Measurements from ENCODE around the gene KRTAP5-11.
"Not testable (repeated sequence)": the region's sequence is repeated elsewhere in the genome, so short reads cannot be mapped to it uniquely, and the experiment has no call there.

The KRTAP5-11 gene

DNA sequence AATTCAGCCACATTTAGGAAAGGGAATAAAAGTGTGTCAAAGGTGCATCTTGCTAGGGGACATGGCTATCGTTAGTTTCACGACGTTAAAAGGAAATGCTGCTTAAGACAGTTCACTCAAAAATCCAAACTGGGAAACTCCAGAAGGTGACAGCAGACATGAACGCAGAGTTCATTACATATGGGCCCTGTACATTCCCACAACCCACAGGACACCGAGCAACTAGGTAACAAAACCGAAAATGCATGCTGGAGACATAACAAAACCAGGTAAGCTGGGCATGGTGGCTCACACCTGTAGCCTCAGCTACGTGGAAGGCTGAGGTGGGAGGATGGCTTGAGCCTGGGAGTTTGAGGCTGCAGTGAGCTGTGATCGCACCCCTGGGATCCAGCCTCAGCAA lies 15.0 kb downstream of the KRTAP5-11 start:
- H3K36me3 ChIP-seq (ENCODE audit: control insufficient read depth in 2 of 2, insufficient read depth in 2 of 2, low read length in 2 of 2); H3K9me3 ChIP-seq (ENCODE audit: control insufficient read depth in 2 of 2, low read length in 2 of 2); H3K4me3 ChIP-seq (ENCODE audit: low read length in 2 of 2); H3K9ac ChIP-seq (ENCODE audit: low read length in 2 of 2); H3K4me1 ChIP-seq (ENCODE audit: control insufficient read depth, insufficient read depth, low read length); H3K27ac ChIP-seq (ENCODE audit: low read length): not testable (repeated sequence)
- peaks cover 10 to 15% of the 10 kb centered on the region in 2 donors for H3K27me3 ChIP-seq (ENCODE audit: control insufficient read depth in 1 of 2, insufficient read depth in 2 of 2, low read length in 2 of 2)

DNA sequence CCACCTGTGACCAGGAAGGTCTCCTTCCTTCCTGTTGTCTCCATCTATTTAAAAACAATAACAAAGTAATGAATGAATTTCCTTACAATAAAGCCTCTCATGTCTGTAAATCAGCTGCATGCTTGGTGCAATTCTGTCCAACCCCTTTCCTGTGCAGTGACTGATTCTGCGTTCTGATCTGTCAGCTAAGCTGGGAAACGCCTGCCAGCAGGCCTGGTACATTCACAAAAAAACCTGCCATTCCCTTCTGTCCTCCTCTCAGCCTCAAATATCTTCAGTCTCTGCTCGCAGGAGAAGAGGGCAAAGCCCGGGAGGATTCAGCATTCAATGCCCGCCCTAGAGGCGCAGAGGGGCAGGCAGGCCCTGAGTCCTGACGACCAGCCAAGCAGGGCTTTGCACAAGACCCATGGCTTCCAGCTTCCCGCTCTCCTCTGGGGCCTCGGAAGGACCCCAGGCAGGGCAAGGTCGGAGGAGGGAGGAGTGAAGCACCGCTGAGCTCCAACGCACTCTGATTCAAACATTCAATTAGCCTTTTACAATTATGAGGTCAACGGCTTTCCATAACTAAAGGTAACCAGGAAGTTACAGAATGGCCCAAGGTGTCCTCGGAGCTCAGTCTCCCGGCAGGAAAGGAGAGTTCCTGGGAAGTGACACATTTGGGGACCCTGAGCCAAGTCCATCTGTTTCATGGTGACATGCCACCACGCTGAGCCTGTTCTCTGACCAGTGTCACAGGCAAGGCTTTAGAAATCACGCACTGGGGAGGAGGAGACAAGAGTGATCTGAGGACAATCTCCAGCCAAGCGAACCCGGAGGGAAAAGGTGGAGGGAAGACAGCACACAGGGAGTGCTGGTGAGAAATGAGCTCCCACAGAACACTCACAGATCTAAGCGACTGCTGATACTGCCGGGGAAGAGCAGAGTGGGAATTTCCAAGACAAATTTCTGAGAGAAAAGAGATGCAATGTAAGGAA lies 15.8 kb downstream of the KRTAP5-11 start:
- H3K9me3 ChIP-seq (ENCODE audit: control insufficient read depth in 2 of 2, low read length in 2 of 2); H3K4me1 ChIP-seq (ENCODE audit: control insufficient read depth, insufficient read depth, low read length); H3K9ac ChIP-seq (ENCODE audit: low read length in 2 of 2); H3K4me3 ChIP-seq (ENCODE audit: low read length in 2 of 2); H3K36me3 ChIP-seq (ENCODE audit: control insufficient read depth in 2 of 2, insufficient read depth in 2 of 2, low read length in 2 of 2); H3K27ac ChIP-seq (ENCODE audit: low read length): not testable (repeated sequence)
- peaks cover 7 to 14% of the 10 kb centered on the region in 2 donors for H3K27me3 ChIP-seq (ENCODE audit: control insufficient read depth in 1 of 2, insufficient read depth in 2 of 2, low read length in 2 of 2)

DNA sequence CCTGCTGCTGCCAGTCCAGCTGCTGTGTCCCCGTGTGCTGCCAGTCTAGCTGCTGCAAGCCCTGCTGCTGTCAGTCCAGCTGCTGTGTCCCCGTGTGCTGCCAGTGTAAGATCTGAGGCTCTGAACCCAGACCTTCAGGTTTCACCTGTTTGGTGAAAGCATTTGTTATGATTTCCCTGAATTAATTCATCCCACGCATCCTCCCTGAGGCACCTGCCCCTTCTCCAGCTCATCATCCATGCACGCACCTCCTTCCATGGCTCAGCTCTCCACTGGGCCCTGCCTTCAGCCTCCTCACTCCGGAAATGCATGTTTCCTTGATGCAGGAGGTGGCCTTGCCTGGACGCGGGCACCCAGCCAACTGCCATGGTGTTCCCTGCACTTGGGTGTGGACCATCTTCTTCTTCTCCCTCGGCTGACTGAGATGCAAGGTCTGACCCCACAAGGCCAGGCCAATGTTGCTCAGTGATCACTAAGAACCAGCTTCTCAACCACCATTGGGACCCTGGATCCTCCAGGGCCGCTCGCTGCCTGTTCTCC lies 16.5 kb downstream of the KRTAP5-11 start:
- H3K27ac ChIP-seq (ENCODE audit: low read length) = no peak overlapping the region
- peaks cover 7 to 14% of the 10 kb centered on the region in 2 donors for H3K27me3 ChIP-seq (ENCODE audit: control insufficient read depth in 1 of 2, insufficient read depth in 2 of 2, low read length in 2 of 2)
- no peak overlapping the region for H3K9ac ChIP-seq (ENCODE audit: low read length in 2 of 2)

DNA sequence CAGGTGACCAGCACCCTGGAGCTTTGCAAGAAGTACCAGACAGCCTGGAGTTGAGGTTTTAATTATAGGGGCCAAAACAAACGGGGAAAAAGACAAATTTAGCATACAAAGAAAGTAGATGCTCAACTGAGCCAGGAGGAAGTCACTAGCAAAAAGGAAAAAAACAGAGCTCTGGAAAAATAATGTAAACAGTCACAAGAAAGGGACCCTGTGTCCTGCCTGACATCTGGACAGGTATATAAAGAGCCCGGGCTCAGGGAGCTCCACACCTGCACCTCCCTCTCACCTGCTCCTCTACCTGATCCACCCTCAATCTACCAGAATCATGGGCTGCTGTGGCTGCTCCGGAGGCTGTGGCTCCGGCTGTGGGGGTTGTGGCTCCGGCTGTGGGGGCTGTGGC lies 17.4 kb downstream of the KRTAP5-11 start, which contains the start of gene KRTAP5-10:
Gene KRTAP5-10, plus strand, starts transcription at position 301 of the 400 bp plus-strand sequence. Its CDS starts 25 bp downstream, at position 326.
- Histone ChIP-seq H3K36me3 (ENCODE audit: control insufficient read depth in 2 of 2, insufficient read depth in 2 of 2, low read length in 2 of 2) (no peaks in the 10 kb centered on the region), H3K27ac (ENCODE audit: low read length) (no peak within 1 kb of the TSS), H3K9me3 (ENCODE audit: control insufficient read depth in 2 of 2, low read length in 2 of 2) (no peaks in the 10 kb centered on the region), H3K27me3 (ENCODE audit: control insufficient read depth in 1 of 2, insufficient read depth in 2 of 2, low read length in 2 of 2) (peaks cover 7 to 14% of the 10 kb centered on the region in 2 donors), H3K9ac (ENCODE audit: low read length in 2 of 2) (no peak within 1 kb of the TSS), H3K4me3 (ENCODE audit: low read length in 2 of 2) (no peak within 1 kb of the TSS), H3K4me1 (ENCODE audit: control insufficient read depth, insufficient read depth, low read length) (no peaks in the 10 kb centered on the region)

More for the DNA sequence above, 16.5 kb downstream of the KRTAP5-11 start:
- Histone ChIP-seq H3K36me3 (ENCODE audit: control insufficient read depth in 2 of 2, insufficient read depth in 2 of 2, low read length in 2 of 2) (no peaks in the 10 kb centered on the region), H3K4me1 (ENCODE audit: control insufficient read depth, insufficient read depth, low read length) (no peaks in the 10 kb centered on the region), H3K4me3 (ENCODE audit: low read length in 2 of 2) (no peak overlapping the region), H3K9me3 (ENCODE audit: control insufficient read depth in 2 of 2, low read length in 2 of 2) (no peaks in the 10 kb centered on the region)

DNA sequence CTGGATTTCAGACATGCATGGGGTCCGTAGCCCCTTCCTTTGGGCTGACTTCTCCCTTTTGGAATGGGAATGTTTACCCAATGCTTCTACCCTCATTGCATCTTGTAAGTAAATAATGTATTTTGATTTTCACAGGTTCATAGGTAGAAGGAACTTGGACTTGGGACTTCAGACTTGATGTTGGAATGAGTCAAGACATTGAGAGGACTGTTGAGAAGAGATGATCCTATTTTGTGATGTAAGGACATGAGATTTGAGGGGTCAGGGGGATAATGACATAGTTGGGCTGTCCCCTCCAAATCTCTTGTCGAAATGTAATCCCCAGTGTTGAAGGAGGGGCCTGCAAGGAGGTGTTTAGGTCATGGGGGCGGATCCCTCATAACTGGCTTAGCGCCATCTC lies 18.2 kb downstream of the KRTAP5-11 start:
- Histone ChIP-seq H3K27ac (ENCODE audit: low read length) (no peak overlapping the region), H3K27me3 (ENCODE audit: control insufficient read depth in 1 of 2, insufficient read depth in 2 of 2, low read length in 2 of 2) (peaks cover 7 to 14% of the 10 kb centered on the region in 2 donors), H3K36me3 (ENCODE audit: control insufficient read depth in 2 of 2, insufficient read depth in 2 of 2, low read length in 2 of 2) (no peaks in the 10 kb centered on the region), H3K4me3 (ENCODE audit: low read length in 2 of 2) (no peak overlapping the region), H3K4me1 (ENCODE audit: control insufficient read depth, insufficient read depth, low read length) (no peaks in the 10 kb centered on the region), H3K9ac (ENCODE audit: low read length in 2 of 2) (no peak overlapping the region), H3K9me3 (ENCODE audit: control insufficient read depth in 2 of 2, low read length in 2 of 2) (no peaks in the 10 kb centered on the region)

DNA sequence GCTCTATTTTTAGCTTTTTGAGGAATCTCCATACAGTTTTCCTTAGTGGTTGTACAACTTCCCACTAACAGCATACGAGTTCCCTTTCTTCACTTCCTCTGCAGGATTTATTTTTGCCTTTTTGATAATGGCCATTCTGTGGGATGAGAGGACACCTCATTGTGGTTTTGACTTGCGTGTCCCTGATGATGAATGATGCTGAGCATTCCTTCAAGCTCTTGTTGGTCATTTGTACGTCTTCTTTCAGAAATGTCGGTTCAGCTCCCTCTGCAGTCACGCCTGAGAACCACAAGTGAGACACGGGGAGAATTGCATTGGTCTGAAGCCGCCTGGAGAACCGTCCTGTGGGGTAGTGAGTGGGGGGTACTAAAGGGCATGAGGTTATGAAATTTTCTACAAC lies 19.3 kb downstream of the KRTAP5-11 start:
- Histone ChIP-seq H3K9me3 (ENCODE audit: control insufficient read depth in 2 of 2, low read length in 2 of 2) (no peaks in the 10 kb centered on the region), H3K4me3 (ENCODE audit: low read length in 2 of 2) (no peak overlapping the region), H3K4me1 (ENCODE audit: control insufficient read depth, insufficient read depth, low read length) (no peaks in the 10 kb centered on the region), H3K9ac (ENCODE audit: low read length in 2 of 2) (no peak overlapping the region), H3K36me3 (ENCODE audit: control insufficient read depth in 2 of 2, insufficient read depth in 2 of 2, low read length in 2 of 2) (no peaks in the 10 kb centered on the region), H3K27ac (ENCODE audit: low read length) (no peak overlapping the region), H3K27me3 (ENCODE audit: control insufficient read depth in 1 of 2, insufficient read depth in 2 of 2, low read length in 2 of 2) (peaks cover 7 to 14% of the 10 kb centered on the region in 2 donors)

DNA sequence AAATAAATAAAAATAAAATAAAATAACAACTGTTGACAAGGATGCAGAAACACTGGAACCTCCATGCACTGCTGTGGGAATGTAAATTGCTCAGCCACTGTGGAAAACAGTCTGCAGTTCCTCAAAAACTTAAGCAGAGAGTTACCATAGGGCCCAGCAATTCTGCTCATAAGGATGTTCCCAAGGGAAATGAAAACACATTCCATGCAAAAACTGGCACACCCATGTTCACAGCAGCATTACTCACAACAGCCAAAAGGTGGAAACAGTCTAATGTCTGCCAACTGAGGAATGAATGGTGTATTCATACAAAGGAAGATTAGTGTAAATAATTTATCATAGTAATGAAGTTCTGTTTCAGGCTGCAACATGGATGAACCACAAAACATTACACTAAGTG lies 20.6 kb downstream of the KRTAP5-11 start:
- no peaks in the 10 kb centered on the region for H3K9me3 ChIP-seq (ENCODE audit: control insufficient read depth in 2 of 2, low read length in 2 of 2)
- H3K4me1 ChIP-seq (ENCODE audit: control insufficient read depth, insufficient read depth, low read length) = no peaks in the 10 kb centered on the region
- no peak overlapping the region for H3K9ac ChIP-seq (ENCODE audit: low read length in 2 of 2)
- H3K27ac ChIP-seq (ENCODE audit: low read length) = no peak overlapping the region
- no peaks in the 10 kb centered on the region for H3K36me3 ChIP-seq (ENCODE audit: control insufficient read depth in 2 of 2, insufficient read depth in 2 of 2, low read length in 2 of 2)
- no peak overlapping the region for H3K4me3 ChIP-seq (ENCODE audit: low read length in 2 of 2)
- peaks cover 7 to 14% of the 10 kb centered on the region in 2 donors for H3K27me3 ChIP-seq (ENCODE audit: control insufficient read depth in 1 of 2, insufficient read depth in 2 of 2, low read length in 2 of 2)

DNA sequence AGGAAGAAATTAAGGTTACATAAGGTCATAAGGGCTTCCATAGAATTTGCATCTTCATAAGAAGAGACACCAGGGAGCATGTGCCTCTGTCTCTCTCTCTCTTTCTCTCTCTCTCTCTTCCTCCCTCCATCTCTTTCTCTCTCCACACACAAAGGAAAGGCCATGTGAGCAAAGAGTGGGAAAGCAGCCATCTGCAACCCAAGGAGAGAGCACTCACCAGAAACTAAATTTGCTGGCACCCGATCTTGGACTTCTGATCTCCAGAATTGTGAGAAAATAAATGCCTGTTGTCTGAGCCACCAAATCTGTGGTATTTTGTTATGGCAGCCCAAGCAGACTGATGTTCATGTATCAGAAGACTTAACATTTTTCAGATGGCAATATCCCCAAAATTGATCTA lies 23.7 kb downstream of the KRTAP5-11 start:
- Histone ChIP-seq H3K4me1 (ENCODE audit: control insufficient read depth, insufficient read depth, low read length) (no peaks in the 10 kb centered on the region), H3K27ac (ENCODE audit: low read length) (no peak overlapping the region), H3K4me3 (ENCODE audit: low read length in 2 of 2) (no peak overlapping the region), H3K9ac (ENCODE audit: low read length in 2 of 2) (no peak overlapping the region), H3K27me3 (ENCODE audit: control insufficient read depth in 1 of 2, insufficient read depth in 2 of 2, low read length in 2 of 2) (peaks cover 5 to 12% of the 10 kb centered on the region in 2 donors), H3K36me3 (ENCODE audit: control insufficient read depth in 2 of 2, insufficient read depth in 2 of 2, low read length in 2 of 2) (no peaks in the 10 kb centered on the region), H3K9me3 (ENCODE audit: control insufficient read depth in 2 of 2, low read length in 2 of 2) (no peaks in the 10 kb centered on the region)

DNA sequence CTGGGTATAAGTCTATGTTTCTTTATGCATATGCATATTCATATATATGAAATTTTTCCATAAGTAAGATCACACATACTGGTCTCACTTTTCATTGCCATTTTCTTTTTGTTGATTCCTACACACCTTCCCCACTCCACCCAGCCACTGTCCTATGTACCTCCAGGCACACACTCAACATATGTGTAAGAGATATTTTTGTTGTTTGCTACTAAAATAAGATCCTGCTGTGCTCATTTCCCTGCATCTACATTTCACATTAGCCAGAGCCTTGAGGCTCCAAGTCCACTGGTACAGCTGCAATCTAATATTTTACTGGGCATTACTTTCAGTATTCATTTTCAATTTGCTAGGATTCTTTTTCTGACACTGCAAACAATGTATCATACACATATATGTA lies 25.4 kb downstream of the KRTAP5-11 start:
- Histone ChIP-seq H3K4me1 (ENCODE audit: control insufficient read depth, insufficient read depth, low read length) (no peaks in the 10 kb centered on the region), H3K27ac (ENCODE audit: low read length) (no peak overlapping the region), H3K4me3 (ENCODE audit: low read length in 2 of 2) (no peak overlapping the region), H3K27me3 (ENCODE audit: control insufficient read depth in 1 of 2, insufficient read depth in 2 of 2, low read length in 2 of 2) (peaks cover 0 to 3% of the 10 kb centered on the region in 2 donors), H3K9ac (ENCODE audit: low read length in 2 of 2) (no peak overlapping the region), H3K9me3 (ENCODE audit: control insufficient read depth in 2 of 2, low read length in 2 of 2) (no peaks in the 10 kb centered on the region), H3K36me3 (ENCODE audit: control insufficient read depth in 2 of 2, insufficient read depth in 2 of 2, low read length in 2 of 2) (no peaks in the 10 kb centered on the region)

DNA sequence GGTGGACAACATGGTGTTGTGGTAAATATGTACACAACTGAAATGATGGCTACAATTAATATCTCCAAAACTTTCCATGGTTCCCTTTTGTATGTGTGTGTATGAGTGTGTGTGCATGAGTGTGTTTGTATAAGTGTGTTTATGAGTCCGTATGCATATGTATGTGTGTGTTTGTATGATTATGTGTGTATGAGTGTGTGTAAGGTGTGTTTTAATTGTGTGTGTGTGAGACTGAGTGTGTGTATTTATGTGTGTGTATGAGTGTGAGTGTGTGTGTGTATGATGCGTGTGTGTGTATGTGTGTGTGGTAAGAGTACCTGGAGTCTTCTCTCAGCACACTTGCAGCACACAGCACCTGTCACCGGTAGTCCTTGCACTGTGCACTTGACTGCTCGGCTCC lies 26.7 kb downstream of the KRTAP5-11 start:
- Histone ChIP-seq H3K4me1 (ENCODE audit: control insufficient read depth, insufficient read depth, low read length) (no peaks in the 10 kb centered on the region), H3K4me3 (ENCODE audit: low read length in 2 of 2) (no peak overlapping the region), H3K27me3 (ENCODE audit: control insufficient read depth in 1 of 2, insufficient read depth in 2 of 2, low read length in 2 of 2) (peaks cover 0 to 3% of the 10 kb centered on the region in 2 donors), H3K9me3 (ENCODE audit: control insufficient read depth in 2 of 2, low read length in 2 of 2) (no peaks in the 10 kb centered on the region), H3K36me3 (ENCODE audit: control insufficient read depth in 2 of 2, insufficient read depth in 2 of 2, low read length in 2 of 2) (no peaks in the 10 kb centered on the region), H3K27ac (ENCODE audit: low read length) (no peak overlapping the region), H3K9ac (ENCODE audit: low read length in 2 of 2) (no peak overlapping the region)

DNA sequence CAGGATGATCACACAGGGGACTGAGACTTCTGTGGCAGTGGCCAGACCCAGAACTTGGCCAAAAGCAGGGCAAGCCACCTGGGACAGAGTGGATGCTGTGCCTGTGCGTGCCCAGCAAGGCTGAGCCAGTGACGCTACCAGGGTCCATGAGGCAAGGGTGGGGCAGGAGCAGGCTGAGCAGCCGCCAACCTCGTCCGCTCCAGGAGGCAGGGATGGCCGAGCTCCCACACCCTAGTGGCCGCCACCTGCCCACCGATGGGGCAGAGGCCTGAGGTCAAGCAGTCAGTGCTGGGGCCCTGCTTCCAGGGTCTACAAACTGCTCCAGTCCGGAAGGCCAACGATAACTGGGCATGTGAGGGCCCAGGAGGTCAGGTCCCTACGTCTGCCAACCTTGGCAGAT lies 27.2 kb downstream of the KRTAP5-11 start:
- H3K4me1 ChIP-seq (ENCODE audit: control insufficient read depth, insufficient read depth, low read length) = no peaks in the 10 kb centered on the region
- H3K9ac ChIP-seq (ENCODE audit: low read length in 2 of 2) = no peak overlapping the region
- no peak overlapping the region for H3K4me3 ChIP-seq (ENCODE audit: low read length in 2 of 2)
- H3K27me3 ChIP-seq (ENCODE audit: control insufficient read depth in 1 of 2, insufficient read depth in 2 of 2, low read length in 2 of 2) = peaks cover 0 to 3% of the 10 kb centered on the region in 2 donors
- H3K36me3 ChIP-seq (ENCODE audit: control insufficient read depth in 2 of 2, insufficient read depth in 2 of 2, low read length in 2 of 2) = no peaks in the 10 kb centered on the region
- H3K9me3 ChIP-seq (ENCODE audit: control insufficient read depth in 2 of 2, low read length in 2 of 2) = no peaks in the 10 kb centered on the region
- H3K27ac ChIP-seq (ENCODE audit: low read length) = no peak overlapping the region
